Left renal pelvis (tissue), 4 donors: ENCODE measurements around the gene SYNPO2. TPM values are rescaled to one million over a fixed set of nuclear protein-coding genes. Genes with fewer than 3 reads are reported as not detected.

Experiments
- DNase-seq, 4 donors: peaks; one replicate each; pipeline ENCODE4 v3.0.0-alpha.2; 2013; ENCODE audit warnings: low read depth in 4 of 4, low spot score in 3 of 4
- polyA plus RNA-seq, 4 donors: library from polyadenylated mRNA; unstranded; fragments of 120-200 nt; gene quantifications; one replicate each; pipeline ENCODE4 v1.2.1, GENCODE V29; 2013; ENCODE audit not compliant: insufficient read length in 4 of 4

The SYNPO2 gene
- polyA plus RNA-seq, 4 donors: 4.6 to 28.2 (median 14.5) TPM

GRCh38 chr4:118931786-118932185 is 43.1 kb downstream of the SYNPO2 start:
- no peak for DNase-seq

GRCh38 chr4:118935819-118936218 is 47.2 kb downstream of the SYNPO2 start:
- DNase-seq: no peak

DNA sequence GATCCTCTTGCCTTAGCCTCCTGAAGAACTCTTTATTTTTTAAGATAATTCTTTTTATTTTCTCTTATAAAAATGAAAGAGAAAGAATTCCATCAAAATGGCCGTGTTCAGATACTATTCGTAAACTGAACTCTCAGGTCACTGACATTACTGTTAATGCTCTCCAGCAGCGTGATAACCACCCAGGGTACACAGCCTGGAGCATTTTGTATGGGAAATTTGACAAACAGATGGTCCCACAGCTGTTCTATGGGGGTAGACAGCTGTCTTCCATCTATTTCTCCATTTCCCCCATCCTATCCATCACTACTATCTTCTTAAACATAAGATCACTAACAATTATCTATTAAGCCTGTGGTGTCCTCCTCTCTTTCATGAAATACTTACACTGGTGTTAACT is 47.8 kb downstream of the SYNPO2 start:
- DNase-seq: no peak

DNA sequence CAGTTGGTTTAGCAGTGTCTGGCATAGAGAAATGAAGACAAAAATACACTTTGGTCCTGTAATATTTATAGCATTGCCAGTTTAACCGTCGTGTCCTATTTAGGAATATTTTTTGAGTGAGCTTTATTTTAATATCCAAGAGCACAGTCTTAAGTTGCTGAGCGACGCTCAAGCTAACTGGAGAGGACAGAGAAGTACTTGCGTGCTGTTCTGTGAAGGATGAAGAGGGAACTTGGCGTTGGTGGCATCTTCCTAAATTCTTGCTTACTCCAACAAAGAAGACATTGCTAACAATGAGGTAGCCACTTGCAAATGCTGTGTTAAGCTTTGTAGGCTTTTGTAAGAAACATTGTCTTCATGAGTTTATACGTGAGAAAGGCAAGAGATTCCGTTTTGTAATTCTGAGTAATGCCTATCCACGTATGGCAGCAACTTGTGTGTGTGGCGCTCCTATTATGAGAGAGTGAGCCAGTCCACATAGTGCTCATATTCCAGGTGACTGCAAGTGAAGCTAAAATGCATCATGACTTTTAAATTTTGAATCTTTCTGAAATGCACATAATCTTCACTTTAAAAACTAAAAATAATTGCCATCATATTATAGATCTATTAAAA is 50.6 kb downstream of the SYNPO2 start:
- DNase-seq: no peak

DNA sequence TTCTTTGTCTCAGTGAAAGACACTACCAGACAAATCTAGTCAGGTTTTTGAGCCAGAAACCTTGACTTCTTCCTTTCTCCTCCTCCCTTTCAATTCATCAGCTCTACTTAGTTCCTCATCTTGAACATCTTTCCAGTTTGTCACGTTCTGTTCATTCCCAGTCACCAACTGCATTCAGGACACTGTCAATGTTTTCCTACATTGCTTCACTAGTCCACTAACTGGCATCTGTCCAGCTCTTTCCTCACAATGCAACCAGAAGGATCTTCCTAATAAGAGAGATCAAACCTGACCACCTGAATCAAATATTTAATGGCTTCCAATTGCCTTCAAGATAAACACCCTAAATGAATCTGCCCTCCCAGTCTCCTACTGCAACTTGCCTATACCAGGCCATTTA is 52.5 kb downstream of the SYNPO2 start:
- no peak for DNase-seq

- DNase-seq: no peak
These were observed 53.1 kb downstream of the SYNPO2 start for GRCh38 chr4:118941799-118942198.

DNA sequence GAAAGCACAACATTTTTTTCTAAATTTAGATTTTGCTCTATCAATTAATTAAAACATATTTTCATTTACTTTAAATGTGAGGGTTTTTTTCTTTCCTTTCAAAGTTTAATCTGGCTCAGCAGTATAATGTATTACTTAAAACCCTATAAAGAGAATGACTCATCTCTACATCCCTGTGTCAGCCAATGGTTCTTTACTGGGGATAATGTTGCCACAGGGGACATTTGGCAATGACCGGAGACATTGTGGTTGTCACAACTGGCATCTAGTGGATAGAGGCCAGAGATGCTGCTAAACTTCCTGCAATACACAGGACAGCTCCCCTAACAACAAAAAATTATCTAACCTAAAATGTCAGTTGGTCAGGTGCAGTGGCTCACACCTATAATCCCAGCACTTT is 53.8 kb downstream of the SYNPO2 start:
- DNase-seq: no peak

- no peak for DNase-seq
These were observed 58.4 kb downstream of the SYNPO2 start for GRCh38 chr4:118947095-118947494.

- DNase-seq: no peak
These were observed 60.0 kb downstream of the SYNPO2 start for GRCh38 chr4:118948545-118949144.

DNA sequence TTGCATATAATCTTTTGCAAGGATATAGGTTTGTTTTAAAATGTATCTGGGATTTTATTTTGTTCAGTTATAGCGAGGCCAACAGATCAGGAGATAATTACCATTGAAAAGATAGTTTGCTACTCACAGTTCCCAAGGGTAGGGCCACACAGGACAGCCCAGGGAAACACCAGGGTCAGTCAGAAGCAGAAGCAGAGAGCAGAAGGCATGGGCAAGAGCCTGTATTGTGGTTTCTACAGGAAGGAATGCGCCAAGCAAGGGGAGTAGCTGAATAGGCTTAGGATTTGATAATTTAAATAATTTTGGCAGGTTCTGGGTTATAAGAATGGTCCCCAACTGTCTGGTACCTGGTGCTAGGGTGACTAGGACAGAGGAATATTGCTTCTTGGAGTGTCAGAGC is 61.6 kb downstream of the SYNPO2 start:
- DNase-seq: no peak

GRCh38 chr4:118950929-118951570 is 62.4 kb downstream of the SYNPO2 start:
- no peak for DNase-seq

- DNase-seq: no peak
These were observed 64.6 kb downstream of the SYNPO2 start for GRCh38 chr4:118953276-118953675.

DNA sequence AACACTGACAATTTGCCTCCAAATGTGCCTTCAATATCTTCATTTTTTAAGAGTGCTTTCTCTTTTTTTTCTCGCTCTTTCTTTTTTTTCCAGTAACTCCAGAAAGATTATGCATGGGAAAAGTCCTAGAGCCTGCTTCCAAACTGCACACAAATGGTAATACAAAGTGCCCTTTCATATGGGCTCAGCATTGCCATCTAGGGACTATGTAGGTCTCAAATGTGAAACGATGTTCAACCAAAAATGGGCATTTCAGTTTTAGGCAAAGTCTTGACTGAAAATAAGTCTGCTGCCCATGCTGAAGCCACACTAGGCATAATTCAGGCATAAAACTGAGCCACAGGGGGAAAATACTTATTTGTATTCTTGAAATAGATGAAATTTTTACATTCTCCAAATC is 65.6 kb downstream of the SYNPO2 start:
- DNase-seq: no peak

DNA sequence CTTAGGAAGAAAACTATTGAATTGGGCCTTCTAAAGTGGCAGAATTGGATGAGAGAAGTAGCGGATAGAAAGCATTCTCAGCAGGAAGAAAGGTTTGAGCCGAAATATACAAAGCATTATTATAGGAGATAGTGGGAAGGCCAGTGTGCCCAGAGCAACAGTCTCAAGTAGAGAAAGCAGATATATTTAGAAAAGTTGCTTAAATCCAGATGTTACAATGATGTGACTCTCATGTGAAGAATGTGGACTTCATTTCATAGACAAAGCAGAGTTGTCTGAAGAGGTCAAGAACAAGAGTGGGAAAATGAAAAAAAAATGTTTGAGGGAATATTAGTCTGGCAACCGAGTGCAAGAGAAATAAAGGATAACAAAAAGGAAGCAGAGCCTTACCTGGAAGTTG is 66.9 kb downstream of the SYNPO2 start:
- no peak for DNase-seq

- no peak for DNase-seq
These were observed 69.2 kb downstream of the SYNPO2 start for GRCh38 chr4:118957722-118958445.

GRCh38 chr4:118962540-118962939 is 73.9 kb downstream of the SYNPO2 start:
- no peak for DNase-seq

DNA sequence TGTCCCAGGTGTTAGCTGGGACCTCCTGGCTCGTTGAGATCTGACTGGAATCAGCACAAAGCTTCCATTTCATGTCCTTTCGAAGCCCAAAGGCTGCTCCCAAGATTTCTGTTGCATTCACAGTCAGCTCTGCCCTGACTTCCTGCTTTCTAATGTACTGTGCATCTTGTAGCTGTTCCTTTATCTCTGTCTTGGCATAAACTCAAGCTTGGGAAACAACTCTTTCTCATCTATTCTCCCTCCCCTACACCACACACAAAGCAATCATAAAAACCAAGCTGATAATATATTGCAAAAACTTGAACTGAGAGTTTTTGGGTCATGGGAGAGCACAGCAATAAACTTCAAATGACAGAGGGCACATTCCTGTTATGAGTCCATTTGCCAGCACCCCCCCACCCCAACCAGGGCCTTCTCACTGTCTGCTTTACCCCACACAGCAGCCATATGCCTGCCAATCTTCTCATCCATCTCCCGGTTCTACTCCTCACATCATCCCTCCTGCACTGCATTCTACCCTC is 76.3 kb downstream of the SYNPO2 start:
- peak in 3 of 4 donors; percentile 36 to 45 (median 43) for DNase-seq

- no peak for DNase-seq
These were observed 78.7 kb downstream of the SYNPO2 start for GRCh38 chr4:118967393-118967792.

- peak in 3 of 4 donors; percentile 31 to 39 (median 37) for DNase-seq
These were observed 79.4 kb downstream of the SYNPO2 start for GRCh38 chr4:118968005-118968404.

DNA sequence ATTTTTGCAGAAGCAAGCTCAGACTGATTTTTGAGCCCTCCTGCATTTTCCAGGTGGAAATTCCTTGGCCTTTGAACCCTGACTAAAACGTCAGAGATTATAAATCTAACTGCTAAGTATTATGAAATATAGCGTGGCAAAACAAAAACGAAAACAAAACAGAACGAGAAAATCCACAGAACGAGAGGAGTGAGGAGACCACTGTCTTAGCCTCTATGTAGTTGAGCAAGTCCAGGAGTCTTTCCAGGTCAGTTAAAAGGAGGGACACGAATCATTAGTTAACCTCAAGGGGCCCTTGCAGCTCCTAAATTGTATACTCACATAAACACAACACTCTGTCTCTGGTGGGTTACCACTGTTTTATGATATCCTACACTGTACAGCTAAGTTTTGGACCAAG is 80.2 kb downstream of the SYNPO2 start:
- DNase-seq: no peak

DNA sequence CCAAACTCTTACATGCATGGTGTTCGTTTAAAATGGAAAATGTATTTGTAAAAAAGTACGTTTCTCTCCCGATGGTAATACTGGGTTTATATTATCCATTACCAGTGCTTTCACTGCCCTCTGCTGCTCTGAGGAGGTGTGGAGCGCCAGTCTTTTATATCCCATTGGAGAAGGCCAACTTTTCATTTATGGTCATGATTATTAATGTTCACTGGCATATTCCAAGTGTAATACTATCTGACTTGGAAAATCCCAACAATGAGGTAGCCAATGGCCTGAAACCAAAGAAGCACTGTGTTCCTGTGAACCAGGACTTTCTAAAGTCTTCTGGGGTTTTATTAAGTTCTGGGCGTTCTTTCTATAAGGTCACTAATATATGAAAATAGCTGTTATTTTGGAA is 80.7 kb downstream of the SYNPO2 start:
- peak in 1 of 4 donors; percentile 14 for DNase-seq
